GM19397 (cell line): ENCODE data around the gene R3HDM2.

Experiments
- ATAC-seq: cut with Tn5 transposase; IDR thresholded peaks from one replicate; pipeline ENCODE4 v1.9.1; 2021; ENCODE audit warnings: mild to moderate bottlenecking, moderate library complexity; ENCODE audit not compliant: unreplicated experiment

R3HDM2 gene

GRCh38 chr12:57233357-57234232 is 197.2 kb downstream of the R3HDM2 start:
- no peak for ATAC-seq

- no peak for ATAC-seq
Measured at GRCh38 chr12:57232156-57232756, 198.6 kb downstream of the R3HDM2 start.

- ATAC-seq, result no peak
Measured at GRCh38 chr12:57231276-57232021, 199.4 kb downstream of the R3HDM2 start.

- ATAC-seq, result no peak
Measured at GRCh38 chr12:57230381-57231155, 200.3 kb downstream of the R3HDM2 start.

GRCh38 chr12:57229634-57230380 is 201.0 kb downstream of the R3HDM2 start, which contains the start of gene SHMT2:
Gene SHMT2 (plus strand): TSS chr12:57229711. CDS start chr12:57229779, 68 bp downstream.
- peak; percentile 68 for ATAC-seq

- ATAC-seq, result peak; percentile 4
Measured at GRCh38 chr12:57229046-57229633, 201.7 kb downstream of the R3HDM2 start.

GRCh38 chr12:57227315-57228115 is 203.3 kb downstream of the R3HDM2 start:
- no peak for ATAC-seq

GRCh38 chr12:57226588-57227314 is 204.1 kb downstream of the R3HDM2 start:
- no peak for ATAC-seq

GRCh38 chr12:57225680-57226210 is 205.1 kb downstream of the R3HDM2 start:
- no peak for ATAC-seq

- no peak for ATAC-seq
Measured at GRCh38 chr12:57224973-57225679, 205.7 kb downstream of the R3HDM2 start.

GRCh38 chr12:57224278-57224972 is 206.4 kb downstream of the R3HDM2 start:
- ATAC-seq, result no peak

GRCh38 chr12:57223191-57224165 is 207.4 kb downstream of the R3HDM2 start:
- no peak for ATAC-seq

GRCh38 chr12:57222286-57223190 is 208.3 kb downstream of the R3HDM2 start:
- ATAC-seq, result no peak

GRCh38 chr12:57221169-57221917 is 209.5 kb downstream of the R3HDM2 start:
- no peak for ATAC-seq
